Activated T-cell treated with anti-CD3 and anti-CD28 coated beads, Interleukin-2, amount 50 U/mL, for 48 hours (primary cell): ENCODE data around the gene ULBP2.

Experiments used
- DNase-seq, 2 experiments: peaks; one replicate each; pipeline ENCODE4 v3.0.0-alpha.2; 2020

Gene ULBP2, protein sequence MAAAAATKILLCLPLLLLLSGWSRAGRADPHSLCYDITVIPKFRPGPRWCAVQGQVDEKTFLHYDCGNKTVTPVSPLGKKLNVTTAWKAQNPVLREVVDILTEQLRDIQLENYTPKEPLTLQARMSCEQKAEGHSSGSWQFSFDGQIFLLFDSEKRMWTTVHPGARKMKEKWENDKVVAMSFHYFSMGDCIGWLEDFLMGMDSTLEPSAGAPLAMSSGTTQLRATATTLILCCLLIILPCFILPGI

DNA sequence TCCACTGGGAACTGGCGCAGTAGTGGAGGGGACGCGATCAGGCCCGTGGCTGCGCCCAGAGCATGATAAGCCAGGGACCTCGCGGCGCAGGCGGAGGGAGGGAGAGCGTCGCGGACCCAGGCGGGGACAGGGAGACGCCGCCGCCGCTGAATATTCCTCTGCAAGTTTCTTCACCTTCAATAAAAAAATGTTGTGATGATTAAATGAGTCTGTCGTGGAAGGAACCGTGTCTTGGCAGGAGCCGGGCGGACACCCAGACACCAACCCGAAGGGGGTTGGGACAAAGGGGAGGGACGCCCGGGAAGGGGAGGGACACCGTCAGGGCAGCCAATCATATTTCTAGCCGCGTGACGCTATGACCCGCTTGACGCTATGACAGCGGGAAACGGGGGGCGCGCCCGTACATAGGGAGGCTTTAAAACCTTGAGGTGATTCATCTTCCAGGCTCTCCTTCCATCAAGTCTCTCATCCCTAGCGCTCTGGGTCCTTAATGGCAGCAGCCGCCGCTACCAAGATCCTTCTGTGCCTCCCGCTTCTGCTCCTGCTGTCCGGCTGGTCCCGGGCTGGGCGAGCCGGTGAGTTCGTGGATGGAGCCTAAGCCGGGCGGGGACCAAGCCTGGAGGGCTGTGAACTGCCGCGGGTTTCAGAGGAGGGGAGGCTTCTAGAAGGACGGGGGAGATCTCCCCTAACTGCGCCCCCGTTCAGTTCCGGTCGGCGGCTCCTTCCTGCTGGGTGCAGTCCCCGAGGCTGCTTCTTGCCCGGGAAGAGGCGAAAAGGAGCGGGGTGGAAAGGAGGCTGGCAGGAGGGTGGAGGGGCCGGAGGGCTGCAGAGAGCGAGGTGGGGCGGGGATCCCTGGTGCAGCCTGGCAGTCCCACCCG lies at the start of gene ULBP2:
Gene ULBP2, plus strand, starts transcription at position 432 of the 878 bp plus-strand sequence. Its CDS starts 59 bp downstream, at position 491.
- DNase-seq = peak; percentile 88 to 91

DNA sequence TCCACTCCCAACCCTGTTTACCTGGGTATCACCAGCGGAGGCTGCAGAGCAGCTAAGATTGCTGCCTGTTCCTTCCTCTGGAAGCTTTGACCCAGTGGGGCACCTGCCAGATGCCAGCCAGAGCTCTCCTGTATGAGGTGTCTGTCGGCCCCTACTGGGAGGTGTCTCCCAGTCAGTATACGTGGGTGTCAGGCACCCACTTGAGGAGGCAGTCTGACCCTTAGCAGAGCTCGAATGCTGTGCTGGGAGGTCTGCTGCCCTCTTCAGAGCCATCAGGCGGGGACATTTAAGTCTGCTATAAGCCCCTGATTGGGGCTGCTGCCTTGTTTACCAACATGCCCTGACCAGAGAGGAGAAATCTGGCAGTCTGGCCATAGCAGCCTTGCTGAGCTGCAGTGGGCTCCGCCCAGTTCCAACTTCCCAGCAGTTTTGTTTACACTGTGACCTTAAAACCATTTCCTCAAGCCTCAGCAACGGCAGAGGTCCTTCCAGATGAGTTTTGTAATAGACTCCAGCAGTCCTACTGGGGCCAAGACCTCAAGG lies 46.7 kb upstream of the ULBP2 start:
- no peak for DNase-seq

DNA sequence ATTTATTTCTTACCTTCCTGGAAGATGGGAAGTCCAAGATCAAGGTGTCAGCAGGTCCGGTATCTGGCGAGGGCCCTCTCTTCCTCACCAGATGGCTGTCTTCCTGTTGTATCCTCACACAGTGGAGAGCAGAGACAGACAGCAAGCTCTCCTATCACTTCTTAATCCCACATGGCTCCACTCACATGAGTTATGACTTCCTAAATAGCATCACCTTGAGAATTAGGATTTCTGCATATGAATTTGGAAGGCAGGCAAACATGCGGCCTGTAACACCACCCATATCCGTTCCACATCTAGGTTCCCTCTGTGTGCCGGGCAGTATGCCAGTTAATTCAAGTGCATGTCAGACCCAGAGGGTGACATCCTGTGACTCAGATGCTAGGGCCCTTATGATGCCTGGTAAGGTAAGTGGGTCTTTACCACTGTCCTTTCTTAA lies 46.0 kb upstream of the ULBP2 start:
- peak; percentile 32 to 41 for DNase-seq

DNA sequence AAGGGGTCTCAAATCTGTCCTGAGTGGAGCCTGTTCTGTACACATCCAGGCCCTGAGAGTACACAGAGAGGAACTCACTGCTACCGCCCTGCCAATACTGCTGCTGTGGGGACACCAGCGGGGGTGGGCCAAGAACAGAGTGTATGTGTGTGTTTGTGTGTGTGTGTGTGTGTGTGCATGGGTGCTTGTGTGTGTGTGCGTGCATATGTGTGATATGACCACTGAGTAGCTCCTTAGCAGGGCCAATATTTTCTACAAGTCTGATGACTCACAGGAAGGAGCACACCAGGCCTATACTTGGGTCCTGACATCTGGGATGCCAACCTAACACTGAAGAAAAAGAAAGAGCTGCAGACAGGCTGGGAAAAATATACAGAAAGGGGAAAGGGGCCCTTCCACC lies 45.3 kb upstream of the ULBP2 start:
- no peak for DNase-seq

DNA sequence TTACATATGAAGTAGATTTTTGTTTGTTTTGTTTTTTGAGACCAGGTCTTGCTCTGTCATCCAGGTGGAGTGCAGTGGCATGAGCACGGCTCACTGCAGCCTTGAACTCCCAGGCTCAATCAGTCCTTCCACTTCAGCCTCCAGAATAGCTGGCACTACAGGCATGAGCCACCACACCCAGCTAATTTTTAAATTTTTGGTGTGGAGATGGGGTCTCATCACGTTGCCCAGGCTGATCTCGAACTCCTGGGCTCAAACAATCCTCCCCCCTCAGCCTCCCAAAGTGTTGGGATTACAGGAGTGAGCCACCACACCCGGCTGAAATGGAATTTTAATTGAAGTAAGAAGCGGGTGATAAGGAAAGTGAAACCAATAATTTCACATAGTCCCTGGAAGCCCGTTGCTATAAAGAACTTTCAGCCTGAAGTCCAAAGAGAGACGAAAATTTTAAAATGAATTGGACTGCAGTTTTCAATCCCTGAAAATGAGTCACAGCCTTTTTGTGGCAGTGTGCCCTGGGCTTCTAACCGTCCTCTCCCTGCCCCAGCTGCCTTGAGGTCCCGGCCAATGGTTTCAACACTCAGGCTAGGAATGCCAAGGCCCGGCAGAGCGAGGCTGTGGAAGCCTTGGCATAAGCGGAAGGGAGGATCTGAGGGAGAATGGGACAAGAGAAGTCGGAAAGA lies 44.7 kb upstream of the ULBP2 start:
- peak in 1 of 2 experiments; percentile 10 for DNase-seq

DNA sequence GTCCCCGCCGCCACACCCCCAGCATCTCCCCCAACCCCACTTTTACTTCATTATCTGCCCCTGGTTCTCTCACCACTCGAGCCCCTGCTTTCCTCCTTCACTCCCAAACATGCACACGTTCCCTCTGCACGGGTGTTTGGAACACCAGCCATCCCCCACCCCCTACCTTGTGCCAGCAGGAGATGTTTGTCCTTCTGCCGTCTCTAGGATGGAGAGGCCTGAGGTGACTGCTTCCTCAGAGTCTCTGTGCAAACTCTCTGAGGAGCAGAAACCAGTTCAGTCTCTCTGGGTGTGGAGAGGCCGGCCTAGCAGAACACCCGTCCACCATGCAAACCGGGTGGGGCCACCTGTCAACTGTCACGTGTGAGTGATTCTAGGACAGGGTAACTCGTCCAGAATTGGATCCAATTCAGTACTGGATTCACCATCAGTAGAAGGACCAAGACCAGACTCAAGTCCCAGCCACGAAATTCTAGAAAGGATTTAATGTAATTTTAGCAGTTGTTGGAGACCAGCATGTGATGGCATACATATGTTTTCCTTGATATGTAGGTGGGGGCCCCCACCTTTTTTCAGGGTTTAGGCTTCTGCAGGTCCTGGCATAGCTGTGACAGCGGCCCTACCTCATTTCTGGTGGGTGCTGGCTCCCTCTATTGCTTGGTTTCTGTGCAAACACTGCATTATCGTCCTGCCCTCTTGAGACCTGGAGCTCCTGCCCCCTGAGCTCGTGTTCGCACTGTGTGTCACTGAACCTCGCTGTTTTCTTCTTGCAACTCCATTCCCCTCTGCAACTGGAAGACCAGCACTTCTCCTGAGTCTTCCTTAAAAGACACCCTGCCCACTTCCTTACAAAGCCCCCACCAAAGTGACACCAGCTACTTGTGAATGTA lies 43.7 kb upstream of the ULBP2 start, which contains the start of gene RAET1E:
Gene RAET1E, minus strand, starts transcription at position 259 of the 890 bp plus-strand sequence. CDS start 7,212 bp downstream, outside the sequence.
- peak in 1 of 2 experiments; percentile 11 for DNase-seq

DNA sequence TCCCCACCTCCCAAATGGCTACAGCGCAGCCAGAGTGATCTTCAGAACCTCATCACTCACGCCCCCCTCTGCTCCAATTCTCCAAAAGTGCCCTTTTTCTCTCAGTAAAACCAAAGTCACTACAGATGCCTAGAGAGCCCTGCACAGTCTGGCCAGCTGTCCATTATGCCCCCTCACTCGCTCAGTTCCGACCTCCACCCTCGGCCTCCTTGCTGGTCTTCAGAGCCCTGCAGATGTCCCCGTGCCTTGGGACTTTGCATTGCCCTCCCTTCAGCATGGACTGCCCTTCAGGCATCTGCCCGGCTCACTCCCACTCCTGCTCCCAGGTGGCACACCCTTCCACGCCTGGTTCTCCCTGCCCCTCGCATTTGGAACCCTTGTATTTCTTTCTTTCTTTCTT lies 42.8 kb upstream of the ULBP2 start:
- no peak for DNase-seq

DNA sequence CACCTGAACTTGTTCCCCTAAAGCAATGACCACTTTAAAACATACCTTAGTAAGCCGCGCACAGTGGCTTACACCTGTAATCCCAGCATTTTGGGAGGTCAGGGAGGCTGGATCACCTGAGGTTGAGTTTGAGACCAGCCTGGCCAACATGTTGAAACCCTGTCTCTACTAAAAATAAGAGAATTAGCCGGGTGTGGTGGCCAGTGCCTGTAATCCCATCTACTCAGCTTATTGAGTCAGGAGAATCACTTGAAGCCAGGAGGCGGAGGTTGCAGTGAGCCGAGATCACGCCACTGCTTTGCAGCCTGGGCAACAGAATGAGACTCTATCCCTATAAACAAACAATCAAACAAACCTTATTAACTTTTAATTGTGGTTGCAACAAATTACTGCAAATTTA lies 42.3 kb upstream of the ULBP2 start:
- peak in 1 of 2 experiments; percentile 3 for DNase-seq

DNA sequence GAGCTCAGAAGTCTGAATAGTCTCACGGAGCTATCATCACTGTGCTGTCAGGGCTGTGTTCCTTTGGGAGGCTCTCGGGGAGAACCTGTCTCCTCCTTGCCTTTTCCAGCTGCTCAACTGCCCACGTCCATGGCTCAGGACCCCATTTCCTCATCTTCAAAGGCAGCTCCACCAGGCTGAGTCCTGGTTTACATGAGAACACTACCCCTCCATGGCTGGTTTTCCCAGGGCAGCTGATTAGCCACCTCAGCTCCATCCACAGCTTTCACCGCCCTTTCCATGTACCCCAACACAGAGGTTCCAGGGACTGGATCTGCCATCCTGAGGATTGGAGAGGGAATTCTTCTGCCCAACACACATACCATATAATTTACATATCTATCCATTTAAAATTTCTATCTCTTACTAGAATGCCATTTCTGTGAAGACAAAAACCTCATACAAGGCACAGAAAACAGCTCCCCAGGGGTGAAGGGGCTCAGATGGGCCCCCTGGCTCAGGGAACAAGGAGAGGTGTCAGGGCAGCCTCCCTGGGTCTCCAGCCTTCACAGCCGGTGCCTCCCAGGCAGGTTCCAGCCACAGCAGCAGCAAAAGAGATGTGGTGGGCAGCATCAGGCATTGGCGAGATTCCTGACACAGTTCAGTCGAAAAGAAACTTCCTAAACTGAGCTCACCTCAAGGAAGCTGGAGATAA lies 41.7 kb upstream of the ULBP2 start:
- DNase-seq = peak in 1 of 2 experiments; percentile 2

DNA sequence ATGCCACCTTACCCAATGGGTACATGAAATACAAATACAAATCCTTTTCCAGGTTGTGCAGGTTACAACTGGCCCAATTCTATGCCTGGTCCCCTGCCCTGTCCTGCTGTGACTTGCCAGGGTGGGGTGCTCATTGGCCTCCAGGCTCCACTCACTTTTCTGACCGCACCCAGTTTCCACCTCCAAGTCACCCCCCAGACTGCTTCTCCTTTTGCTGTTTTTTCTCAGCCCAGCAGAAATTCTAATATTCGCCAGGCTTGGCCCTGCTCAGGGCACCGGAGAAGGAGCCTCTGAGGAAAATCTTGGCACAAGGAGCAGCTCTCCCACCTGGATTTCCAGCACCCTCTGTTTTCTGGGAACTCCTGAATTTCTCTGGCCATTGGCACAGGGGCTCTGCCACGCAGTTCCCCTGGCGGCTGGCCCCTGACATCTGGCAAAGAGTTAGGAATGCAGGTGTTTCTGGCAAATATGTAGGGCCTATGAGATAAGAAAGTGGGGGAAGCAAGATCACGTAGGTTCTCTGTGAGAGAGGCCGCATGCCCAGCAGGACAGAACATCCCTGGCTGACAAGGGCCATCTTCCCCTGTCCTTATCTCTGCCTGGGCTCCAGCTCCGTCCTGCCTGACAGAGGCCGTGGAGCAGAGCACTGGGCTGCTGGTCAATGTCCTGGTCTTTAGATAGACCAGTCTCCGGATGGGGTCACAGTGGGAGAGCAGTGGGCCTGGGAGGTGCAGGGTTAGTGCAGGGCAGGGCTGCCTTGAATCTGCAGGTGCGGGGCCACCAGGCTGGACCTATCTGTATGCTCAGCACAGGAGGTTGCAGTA lies 41.0 kb upstream of the ULBP2 start:
- DNase-seq = peak in 1 of 2 experiments; percentile 13

DNA sequence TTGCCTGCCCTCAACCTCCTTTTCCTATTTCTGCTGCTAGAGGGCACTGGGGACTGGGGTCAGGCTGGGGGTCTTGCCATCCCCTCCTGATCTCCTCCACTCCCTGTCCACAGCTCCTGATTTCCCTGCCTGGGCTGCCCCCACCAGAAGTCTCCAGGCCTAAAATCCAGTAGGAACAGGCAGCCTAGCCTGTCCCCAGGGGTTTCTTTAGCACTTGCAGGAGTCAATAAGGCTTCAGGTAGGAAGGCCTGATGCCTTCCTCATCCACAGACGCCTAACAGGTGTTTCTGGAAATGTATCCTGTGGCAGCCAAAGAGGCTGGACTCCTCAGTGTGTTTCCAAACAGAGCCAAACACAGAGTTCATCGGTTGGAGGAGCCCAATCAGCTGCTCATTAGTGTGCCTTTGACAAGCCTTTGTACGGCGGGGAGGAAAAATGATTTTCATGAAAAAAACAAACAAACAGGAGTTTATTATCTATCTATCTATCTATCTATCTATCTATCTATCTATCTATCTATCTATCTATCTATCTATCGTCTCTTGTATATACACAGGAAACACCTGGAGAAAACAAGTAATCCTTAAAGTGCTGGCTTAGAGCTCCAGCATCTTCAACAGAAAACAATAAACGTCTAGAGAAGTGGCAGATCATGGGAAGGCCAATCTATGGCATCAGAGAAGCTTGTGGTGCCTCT lies 40.2 kb upstream of the ULBP2 start:
- DNase-seq = peak in 1 of 2 experiments; percentile 1

DNA sequence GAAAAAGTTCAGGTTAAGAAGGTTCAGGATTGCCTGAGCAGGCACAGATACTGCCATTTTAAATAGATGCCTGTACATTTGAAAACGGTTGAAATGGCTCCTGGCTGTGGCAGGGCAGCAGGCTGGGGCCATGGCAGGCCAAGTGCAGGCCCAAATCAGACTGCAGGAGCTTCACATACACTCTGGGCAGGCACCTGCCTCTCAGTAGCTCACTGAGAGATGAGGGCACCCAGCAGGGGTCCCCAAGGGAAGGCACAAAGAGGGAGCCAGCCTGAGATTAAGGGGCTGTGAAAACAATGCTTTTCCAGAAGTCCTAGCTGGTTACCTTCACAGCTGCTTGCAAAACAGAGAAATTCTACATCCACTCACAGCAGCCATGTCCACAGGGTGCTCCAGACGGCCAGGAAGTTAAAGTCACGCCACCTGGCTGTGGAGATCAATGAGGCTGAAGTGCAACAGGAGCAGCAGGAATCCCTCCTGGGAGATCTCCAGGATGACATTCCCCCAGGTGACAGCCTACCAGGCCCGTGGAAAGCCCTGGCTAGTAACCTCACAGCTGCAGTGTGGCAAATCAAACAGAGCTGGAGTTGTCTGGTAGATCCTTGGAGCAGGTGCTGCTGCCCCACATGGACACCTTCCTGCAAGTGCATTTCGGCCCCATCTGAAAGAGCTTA lies 37.7 kb upstream of the ULBP2 start:
- DNase-seq = peak in 1 of 2 experiments; percentile 2

DNA sequence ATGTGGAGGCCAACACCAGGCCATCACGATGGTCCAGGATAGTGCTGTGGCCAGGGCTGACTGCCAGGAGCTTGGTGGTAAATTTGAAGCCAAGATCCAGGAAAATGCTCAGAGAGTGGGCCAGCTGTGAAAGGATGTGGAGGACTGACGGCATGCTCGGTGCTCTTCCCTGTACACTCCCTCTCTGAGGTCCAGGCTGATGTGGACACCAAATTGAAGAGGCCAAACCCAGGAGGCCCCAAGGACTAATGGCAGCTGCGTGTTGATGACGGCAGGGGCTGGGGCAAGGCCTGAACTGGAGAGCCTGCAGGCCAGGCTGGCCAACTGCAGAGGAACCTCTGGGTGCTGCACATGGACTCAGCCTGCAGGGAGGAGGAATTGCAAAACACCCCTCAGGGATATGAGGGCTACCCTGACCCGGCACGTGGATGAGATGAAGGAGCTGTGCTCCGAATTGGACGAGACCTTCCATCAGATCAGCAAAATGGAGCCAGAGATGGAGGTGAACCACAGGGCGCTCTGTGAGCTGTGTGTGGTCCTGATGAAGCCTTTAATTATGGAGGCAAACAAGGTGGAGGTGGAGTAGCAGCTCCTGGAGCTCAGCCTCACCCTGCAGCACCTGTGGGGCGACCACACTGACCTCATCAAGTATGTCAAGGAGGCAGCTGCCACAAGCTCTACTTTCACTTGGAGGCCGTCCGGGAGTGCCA lies 37.0 kb upstream of the ULBP2 start:
- DNase-seq = no peak

DNA sequence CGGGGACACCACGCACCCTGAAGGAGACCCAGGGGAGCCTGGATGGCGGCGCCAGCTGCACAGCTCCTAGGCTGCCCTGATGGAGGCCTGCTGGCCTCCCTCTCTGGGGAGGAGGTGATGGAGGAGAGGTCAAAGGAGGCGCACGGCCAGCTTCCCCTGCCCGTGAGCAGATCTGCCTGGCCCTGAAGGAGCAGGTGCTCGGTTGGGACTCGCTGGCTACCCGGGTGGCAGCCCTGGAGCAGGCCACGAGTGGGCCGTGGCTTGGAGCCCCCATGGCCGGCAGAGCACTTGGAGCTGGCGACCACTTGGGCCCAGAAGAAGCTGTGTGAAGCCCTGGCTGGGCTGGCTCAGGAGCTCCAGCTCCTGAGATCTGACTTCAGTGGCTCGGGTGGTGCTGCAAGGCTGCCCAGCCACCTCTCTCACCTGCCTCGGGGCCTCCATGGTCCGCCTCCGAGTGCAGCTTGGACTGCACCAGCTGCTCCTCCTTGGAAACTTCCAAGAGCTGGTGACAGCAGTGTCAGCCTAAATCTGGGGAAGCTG lies 36.4 kb upstream of the ULBP2 start:
- DNase-seq = peak in 1 of 2 experiments; percentile 5

DNA sequence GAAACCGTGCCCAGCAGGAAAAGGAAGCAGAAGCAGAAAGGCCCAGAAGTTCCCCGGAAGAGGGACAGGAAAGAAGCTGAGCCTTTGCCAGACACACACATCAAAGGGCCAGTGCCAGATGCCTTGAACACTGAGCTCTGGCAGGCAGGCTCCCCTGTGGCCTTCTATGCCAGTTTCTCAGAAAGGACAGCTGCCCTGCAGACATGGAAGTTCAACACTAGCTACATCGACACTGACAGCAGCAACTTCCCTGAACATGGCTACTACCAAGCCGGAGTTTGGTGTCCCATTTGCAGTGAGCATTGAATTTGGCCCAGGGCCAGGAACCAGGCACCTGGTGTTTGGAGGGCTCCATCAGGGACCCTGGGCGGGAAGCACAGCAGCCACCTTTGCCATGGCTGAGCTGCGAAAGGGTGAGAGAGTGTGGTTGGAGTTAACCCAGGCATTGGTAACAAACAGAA lies 35.9 kb upstream of the ULBP2 start:
- peak in 1 of 2 experiments; percentile 13 for DNase-seq

DNA sequence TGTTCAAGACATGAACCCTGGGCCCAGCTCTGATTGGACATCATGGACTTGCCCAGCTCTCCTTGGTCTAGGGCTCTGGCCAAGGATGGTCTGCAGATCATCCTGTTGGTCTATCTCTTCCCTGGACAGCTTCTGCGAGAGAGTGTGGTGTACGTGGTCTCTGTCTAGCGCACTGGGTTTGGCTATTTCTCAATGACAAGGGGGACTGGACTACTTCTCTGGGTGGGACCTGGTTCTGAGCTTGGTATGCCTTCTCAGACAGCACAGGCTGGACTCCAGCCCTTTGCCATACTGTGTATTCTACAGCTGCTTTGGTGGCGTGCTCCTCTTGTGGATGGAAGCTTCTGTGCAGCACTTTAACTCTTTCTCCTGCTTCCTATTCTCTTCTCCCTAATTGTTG lies 35.4 kb upstream of the ULBP2 start:
- no peak for DNase-seq

DNA sequence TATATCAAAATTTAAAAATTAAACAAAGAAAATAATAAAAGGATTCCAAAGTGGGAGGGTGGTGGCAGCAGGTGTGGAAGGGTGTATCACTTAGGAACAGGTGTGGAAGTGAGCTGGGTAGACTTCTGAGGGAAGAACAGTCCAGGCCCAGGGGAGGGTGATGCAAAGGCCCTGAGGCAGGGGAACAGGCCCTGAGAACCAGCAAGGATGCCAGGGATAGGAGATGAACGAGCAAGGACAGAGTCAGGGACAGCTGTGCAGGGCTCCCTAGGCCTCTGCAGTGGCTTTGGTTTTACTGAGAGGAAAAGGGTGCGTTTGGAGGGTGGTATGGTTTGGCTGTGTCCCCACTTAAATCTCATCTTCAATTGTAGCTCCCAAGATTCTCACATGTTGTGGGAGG lies 34.5 kb upstream of the ULBP2 start:
- peak in 1 of 2 experiments; percentile 0 for DNase-seq

DNA sequence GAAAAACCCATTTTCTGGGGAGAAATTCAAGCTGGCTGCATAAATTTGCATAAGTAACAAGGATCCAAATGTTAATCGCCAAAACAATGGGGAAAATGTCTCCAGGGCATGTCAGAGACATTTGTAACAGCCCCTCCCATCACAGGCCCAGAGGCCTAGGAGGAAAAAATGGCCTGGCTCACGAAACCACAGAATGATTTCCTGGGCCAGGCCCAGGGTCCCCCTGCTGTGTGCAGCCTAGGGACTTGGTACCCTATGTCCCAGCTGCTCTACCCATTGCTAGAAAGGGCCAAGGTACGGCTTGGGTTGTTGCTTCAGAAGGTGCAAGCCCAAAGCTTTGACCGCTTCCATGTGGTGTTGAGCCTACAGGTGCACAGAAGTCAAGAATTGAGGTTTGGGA lies 33.3 kb upstream of the ULBP2 start:
- peak in 1 of 2 experiments; percentile 1 for DNase-seq
